Type B pancreatic cell (in vitro differentiated cells): ENCODE results near the gene GRK1. TPM values are rescaled to one million over a fixed set of nuclear protein-coding genes. Genes with fewer than 3 reads are reported as not detected.

Experiments used
- DNase-seq: peaks from one replicate; pipeline ENCODE4 v3.0.0; 2021; ENCODE audit warnings: mixed read lengths; ENCODE audit not compliant: unreplicated experiment; ENCODE audit errors: extremely low spot score
- H3K27ac Mint-ChIP-seq: 2 replicates; pipeline ENCODE4 v1.8.0; 2021; ENCODE audit warnings: mild to moderate bottlenecking, mixed read lengths
- H3K27me3 Mint-ChIP-seq: 2 replicates; pipeline ENCODE4 v1.8.0; 2021; ENCODE audit warnings: mixed read lengths
- H3K36me3 Mint-ChIP-seq: 2 replicates; pipeline ENCODE4 v1.8.0; 2021; ENCODE audit warnings: mixed read lengths
- H3K4me1 Mint-ChIP-seq: one replicate; pipeline ENCODE4 v1.8.0; 2021; ENCODE audit warnings: mixed read lengths; ENCODE audit not compliant: unreplicated experiment
- H3K4me3 Mint-ChIP-seq: 2 replicates; pipeline ENCODE4 v1.8.0; 2021; ENCODE audit warnings: mild to moderate bottlenecking, mixed read lengths
- H3K9me3 Mint-ChIP-seq: 2 replicates; pipeline ENCODE4 v1.8.0; 2021; ENCODE audit warnings: mixed read lengths
- CTCF ChIP-seq: fragments of 200-600 bp; sonication (generic); conservative IDR thresholded peaks from 2 replicates; pipeline ENCODE4 v1.5.0; 2021; ENCODE audit warnings: antibody characterized with exemption, mild to moderate bottlenecking
- total RNA-seq: library from RNA; stranded (reverse); gene quantifications from 2 replicates; pipeline ENCODE4 v1.2.1, GENCODE V29; 2021; ENCODE audit warnings: low replicate concordance

GRK1 gene
- total RNA-seq, 1 donor from 2014 or later: 0.85 TPM

DNA sequence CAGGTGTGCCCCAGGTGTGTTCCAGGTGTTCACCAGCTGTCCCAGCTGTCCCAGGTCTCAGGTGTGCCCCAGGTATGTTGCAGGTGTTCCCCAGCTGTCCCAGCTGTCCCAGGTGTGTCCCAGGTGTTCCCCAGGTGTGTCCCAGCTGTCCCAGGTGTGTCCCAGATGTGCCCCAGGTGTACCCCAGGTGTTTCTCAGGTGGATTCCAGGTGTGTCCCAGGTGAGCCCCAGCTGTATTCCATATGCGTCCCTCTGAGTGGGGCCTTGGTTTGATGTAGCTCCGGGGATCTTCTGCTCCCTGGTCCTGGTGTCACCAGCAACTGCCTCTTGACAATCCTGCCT is 719 bp upstream of the GRK1 start:
- H3K4me3 Mint-ChIP-seq: no peak overlapping the region

DNA sequence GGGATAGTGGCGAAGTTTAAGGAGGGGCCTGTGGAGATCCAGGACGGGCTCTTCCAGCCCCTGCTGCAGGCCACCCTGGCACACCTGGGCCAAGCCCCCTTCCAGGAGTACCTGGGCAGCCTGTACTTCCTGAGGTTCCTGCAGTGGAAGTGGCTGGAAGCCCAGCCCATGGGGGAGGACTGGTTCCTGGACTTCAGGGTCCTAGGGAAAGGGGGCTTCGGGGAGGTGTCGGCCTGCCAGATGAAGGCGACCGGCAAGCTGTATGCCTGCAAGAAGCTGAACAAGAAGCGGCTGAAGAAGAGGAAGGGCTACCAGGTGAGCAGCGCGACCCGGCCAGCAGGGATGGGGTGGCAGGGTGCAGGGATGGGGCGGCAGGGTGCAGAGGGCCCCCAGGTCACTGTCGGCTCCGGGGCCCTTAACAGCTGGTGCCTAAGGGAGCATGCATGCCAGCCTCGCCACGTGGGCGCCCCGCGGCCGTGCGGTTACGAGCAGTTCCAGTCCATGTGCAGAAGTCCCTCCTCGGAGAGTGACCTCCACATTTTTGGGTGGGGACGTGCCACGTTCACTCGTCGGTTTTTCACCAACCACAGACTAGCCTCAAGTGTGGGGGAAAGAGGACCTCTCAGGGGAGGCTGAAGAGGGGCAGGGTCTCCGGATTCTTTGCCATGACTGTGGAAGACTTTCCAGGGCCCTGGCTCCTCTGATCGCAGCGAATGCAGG is 912 bp downstream of the GRK1 start:
- H3K4me3 Mint-ChIP-seq: no peak overlapping the region
- no peaks in the 10 kb centered on the region for H3K4me1 Mint-ChIP-seq
- H3K27me3 Mint-ChIP-seq: peaks cover 6% of the 10 kb centered on the region
- no peak overlapping the region for H3K27ac Mint-ChIP-seq
- H3K36me3 Mint-ChIP-seq: no peaks in the 10 kb centered on the region
- H3K9me3 Mint-ChIP-seq: no peaks in the 10 kb centered on the region
- no peak for TF ChIP-seq CTCF
- peak; percentile 66 for DNase-seq

More for the DNA sequence above, 719 bp upstream of the GRK1 start:
- TF ChIP-seq CTCF: no peak
- H3K27ac Mint-ChIP-seq: no peak overlapping the region
- H3K27me3 Mint-ChIP-seq: peaks cover 2% of the 10 kb centered on the region
- no peak for DNase-seq
- no peaks in the 10 kb centered on the region for H3K9me3 Mint-ChIP-seq
- no peaks in the 10 kb centered on the region for H3K4me1 Mint-ChIP-seq
- no peaks in the 10 kb centered on the region for H3K36me3 Mint-ChIP-seq

GRCh38 chr13:113668491-113668971 is 1.5 kb downstream of the GRK1 start:
- TF ChIP-seq CTCF: no peak
- no peak overlapping the region for H3K4me3 Mint-ChIP-seq
- no peaks in the 10 kb centered on the region for H3K9me3 Mint-ChIP-seq
- peak; percentile 61 for DNase-seq
- no peaks in the 10 kb centered on the region for H3K36me3 Mint-ChIP-seq
- no peaks in the 10 kb centered on the region for H3K4me1 Mint-ChIP-seq
- no peak overlapping the region for H3K27ac Mint-ChIP-seq
- H3K27me3 Mint-ChIP-seq: peaks cover 6% of the 10 kb centered on the region

- peak; percentile 60 for DNase-seq
- H3K9me3 Mint-ChIP-seq: no peaks in the 10 kb centered on the region
- no peak for TF ChIP-seq CTCF
- no peak overlapping the region for H3K27ac Mint-ChIP-seq
- no peaks in the 10 kb centered on the region for H3K4me1 Mint-ChIP-seq
- H3K4me3 Mint-ChIP-seq: no peak overlapping the region
- H3K27me3 Mint-ChIP-seq: peaks cover 3% of the 10 kb centered on the region
- H3K36me3 Mint-ChIP-seq: no peaks in the 10 kb centered on the region
These were observed 2.3 kb downstream of the GRK1 start for GRCh38 chr13:113669231-113669754.

- Mint-ChIP-seq H3K36me3 (no peaks in the 10 kb centered on the region), H3K4me3 (no peak overlapping the region), H3K9me3 (no peaks in the 10 kb centered on the region), H3K4me1 (no peaks in the 10 kb centered on the region), H3K27ac (no peak overlapping the region), H3K27me3 (peaks cover 3% of the 10 kb centered on the region)
- TF ChIP-seq CTCF: no peak
- peak; percentile 66 for DNase-seq
These were observed 2.8 kb downstream of the GRK1 start for GRCh38 chr13:113669755-113670341.
